Measurements from ENCODE around the gene NSFL1C. TPM values are rescaled to one million over a fixed set of nuclear protein-coding genes. Genes with fewer than 3 reads are reported as not detected.

The NSFL1C gene
- polyA plus RNA-seq, 1 donor (not counting 4 experiments of a cell fraction or from before 2014, with no cell fraction given) = 38.8 TPM

DNA sequence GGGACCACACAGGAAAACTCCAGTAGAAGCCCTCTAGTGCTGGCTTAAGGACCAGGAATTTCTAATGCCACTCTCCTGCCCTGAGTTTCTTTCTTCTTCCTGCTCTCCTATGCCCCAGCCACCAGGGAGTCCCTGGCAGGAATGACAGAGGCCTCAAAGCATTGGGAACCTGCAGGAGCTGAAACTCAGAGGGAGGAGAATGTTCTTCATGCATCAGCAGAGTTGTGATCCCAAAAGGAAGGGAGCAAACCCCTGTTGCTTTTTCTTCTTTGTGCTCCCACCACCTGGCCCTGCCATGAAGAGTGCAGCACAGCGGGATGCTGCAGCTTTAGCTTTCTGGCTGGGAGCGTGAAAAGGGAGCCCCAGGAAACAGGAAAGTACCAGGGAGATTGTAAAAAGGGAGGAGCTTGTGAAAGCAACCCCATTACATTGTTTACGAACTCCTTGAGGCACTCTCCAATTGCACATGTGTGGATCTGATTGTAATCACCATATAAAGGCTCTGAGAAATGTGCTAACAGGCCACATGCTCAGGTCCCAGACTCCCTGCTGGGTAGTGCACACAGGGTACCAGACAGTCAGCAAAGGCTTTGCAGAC is 39.1 kb downstream of the NSFL1C start:
- H3K9ac ChIP-seq (ENCODE audit: control insufficient read depth, extremely low read depth, insufficient read depth, low read length) = no peak overlapping the region
- no peaks in the 10 kb centered on the region for H3K36me3 ChIP-seq (ENCODE audit: control insufficient read depth in 2 of 2, extremely low read depth in 1 of 2, insufficient read depth in 2 of 2, low read length in 2 of 2)
- H3K4me3 ChIP-seq (ENCODE audit: control insufficient read depth in 2 of 3, extremely low read depth in 1 of 3, insufficient read depth in 2 of 3, low read depth in 1 of 3, low read length in 3 of 3) = no peak overlapping the region
- no peak overlapping the region for H3K4me2 ChIP-seq (ENCODE audit: control insufficient read depth, extremely low read depth, insufficient read depth, low read depth, low read length)
- H3K27ac ChIP-seq (ENCODE audit: control insufficient read depth, insufficient read depth, low read length) = no peak overlapping the region
- dilution Hi-C loops (cut with MboI; ENCODE audit: extremely low pct_ligation_motif_present, low sequenced_read_pairs) = no loop called here
- DNase-seq (ENCODE audit: low read depth, low spot score) = no peak
- H3K27me3 ChIP-seq (ENCODE audit: control insufficient read depth, extremely low read depth, insufficient read depth, low read length) = no peaks in the 10 kb centered on the region
- H3K79me2 ChIP-seq (ENCODE audit: control insufficient read depth, insufficient read depth, low read length) = no peaks in the 10 kb centered on the region
- no peaks in the 10 kb centered on the region for H3K9me1 ChIP-seq (ENCODE audit: control insufficient read depth, extremely low read depth, insufficient read depth, low read length)
- no peaks in the 10 kb centered on the region for H4K20me1 ChIP-seq (ENCODE audit: control insufficient read depth, extremely low read depth, insufficient read depth, low read length)
- no peak overlapping the region for H2AFZ ChIP-seq (ENCODE audit: control insufficient read depth, low read length)
- TF ChIP-seq, protein P1, sequence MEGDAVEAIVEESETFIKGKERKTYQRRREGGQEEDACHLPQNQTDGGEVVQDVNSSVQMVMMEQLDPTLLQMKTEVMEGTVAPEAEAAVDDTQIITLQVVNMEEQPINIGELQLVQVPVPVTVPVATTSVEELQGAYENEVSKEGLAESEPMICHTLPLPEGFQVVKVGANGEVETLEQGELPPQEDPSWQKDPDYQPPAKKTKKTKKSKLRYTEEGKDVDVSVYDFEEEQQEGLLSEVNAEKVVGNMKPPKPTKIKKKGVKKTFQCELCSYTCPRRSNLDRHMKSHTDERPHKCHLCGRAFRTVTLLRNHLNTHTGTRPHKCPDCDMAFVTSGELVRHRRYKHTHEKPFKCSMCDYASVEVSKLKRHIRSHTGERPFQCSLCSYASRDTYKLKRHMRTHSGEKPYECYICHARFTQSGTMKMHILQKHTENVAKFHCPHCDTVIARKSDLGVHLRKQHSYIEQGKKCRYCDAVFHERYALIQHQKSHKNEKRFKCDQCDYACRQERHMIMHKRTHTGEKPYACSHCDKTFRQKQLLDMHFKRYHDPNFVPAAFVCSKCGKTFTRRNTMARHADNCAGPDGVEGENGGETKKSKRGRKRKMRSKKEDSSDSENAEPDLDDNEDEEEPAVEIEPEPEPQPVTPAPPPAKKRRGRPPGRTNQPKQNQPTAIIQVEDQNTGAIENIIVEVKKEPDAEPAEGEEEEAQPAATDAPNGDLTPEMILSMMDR (optimal IDR thresholded peaks at IDR 0.05 in 1 of 3, IDR thresholded peaks at IDR 0.05 in 1 of 3, conservative IDR thresholded peaks at IDR 0.05 in 1 of 3; ENCODE audit: extremely low read depth in 1 of 3, insufficient read depth in 2 of 3, low read length in 3 of 3) = no peak
- TF ChIP-seq EZH2 (IDR thresholded peaks at IDR 0.05; ENCODE audit: low read length) = no peak
- no peak for FAIRE-seq
- no peaks in the 10 kb centered on the region for H3K9me3 ChIP-seq (ENCODE audit: control insufficient read depth, low read depth, low read length)
- H3K4me1 ChIP-seq (ENCODE audit: control insufficient read depth, extremely low read depth, insufficient read depth, low read length) = peaks cover 30% of the 10 kb centered on the region

DNA sequence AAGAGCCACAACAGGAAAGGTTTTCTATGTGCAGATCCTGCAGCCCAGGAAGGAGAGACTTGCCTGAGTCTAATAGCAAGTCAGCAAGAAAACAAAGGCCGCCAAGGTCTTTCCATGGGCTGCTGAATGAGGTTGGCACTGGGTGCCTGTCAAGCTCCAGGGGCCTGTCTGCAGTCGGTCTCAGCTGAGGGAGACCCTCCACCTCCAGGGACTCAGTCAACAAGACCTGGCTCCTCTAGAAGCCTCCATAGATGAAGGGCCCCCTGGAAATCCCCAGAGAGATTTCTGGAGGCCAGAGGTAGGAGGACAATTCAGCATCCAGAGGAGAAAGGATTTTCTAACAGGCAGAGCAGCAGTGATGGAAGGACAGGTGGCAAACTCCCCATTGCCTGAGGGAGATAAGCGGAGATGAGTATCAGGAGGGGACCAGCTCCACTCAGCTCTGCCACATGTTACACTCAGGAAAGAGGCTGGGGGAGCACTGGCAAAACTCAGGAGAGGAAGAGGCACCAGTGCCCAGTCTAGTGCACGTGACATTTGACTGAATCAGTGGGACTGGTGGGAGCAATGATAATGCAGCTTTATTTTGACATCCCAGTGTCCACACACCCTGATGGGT is 40.3 kb downstream of the NSFL1C start:
- Histone ChIP-seq H3K9me3 (ENCODE audit: control insufficient read depth, low read depth, low read length) (peaks cover under 1% of the 10 kb centered on the region), H3K4me2 (ENCODE audit: control insufficient read depth, extremely low read depth, insufficient read depth, low read depth, low read length) (no peak overlapping the region), H3K27ac (ENCODE audit: control insufficient read depth, insufficient read depth, low read length) (no peak overlapping the region), H3K4me1 (ENCODE audit: control insufficient read depth, extremely low read depth, insufficient read depth, low read length) (peaks cover 32% of the 10 kb centered on the region), H3K79me2 (ENCODE audit: control insufficient read depth, insufficient read depth, low read length) (no peaks in the 10 kb centered on the region), H2AFZ (ENCODE audit: control insufficient read depth, low read length) (no peak overlapping the region), H3K9ac (ENCODE audit: control insufficient read depth, extremely low read depth, insufficient read depth, low read length) (no peak overlapping the region), H3K9me1 (ENCODE audit: control insufficient read depth, extremely low read depth, insufficient read depth, low read length) (no peaks in the 10 kb centered on the region), H3K27me3 (ENCODE audit: control insufficient read depth, extremely low read depth, insufficient read depth, low read length) (no peaks in the 10 kb centered on the region), H3K4me3 (ENCODE audit: control insufficient read depth in 2 of 3, extremely low read depth in 1 of 3, insufficient read depth in 2 of 3, low read depth in 1 of 3, low read length in 3 of 3) (no peak overlapping the region), H3K36me3 (ENCODE audit: control insufficient read depth in 2 of 2, extremely low read depth in 1 of 2, insufficient read depth in 2 of 2, low read length in 2 of 2) (no peaks in the 10 kb centered on the region), H4K20me1 (ENCODE audit: control insufficient read depth, extremely low read depth, insufficient read depth, low read length) (no peaks in the 10 kb centered on the region)
- dilution Hi-C loops (cut with MboI; ENCODE audit: extremely low pct_ligation_motif_present, low sequenced_read_pairs) = no loop called here
- TF ChIP-seq, protein P1 (optimal IDR thresholded peaks at IDR 0.05 in 1 of 3, IDR thresholded peaks at IDR 0.05 in 1 of 3, conservative IDR thresholded peaks at IDR 0.05 in 1 of 3; ENCODE audit: extremely low read depth in 1 of 3, insufficient read depth in 2 of 3, low read length in 3 of 3) = no peak
- no peak for FAIRE-seq
- DNase-seq (ENCODE audit: low read depth, low spot score) = no peak
